GM23338 (cell line): ENCODE results near the gene SCFD1. TPM values are rescaled to one million over a fixed set of nuclear protein-coding genes. Genes with fewer than 3 reads are reported as not detected.

ENCODE experiments used
- ATAC-seq: fragments of 200-7000 bp; cut with Tn5 transposase; 3 replicates; pipeline ENCODE4 v1.9.1; 2020
- DNase-seq: peaks from one replicate; pipeline ENCODE4 v3.0.0-alpha.2; 2015; ENCODE audit warnings: low spot score
- H2AFZ ChIP-seq: fragments of 200-600 bp; sonication (generic); 2 replicates; pipeline ENCODE4 v1.8.0; 2016; ENCODE audit warnings: antibody characterized with exemption, mild to moderate bottlenecking, moderate library complexity
- H3F3A ChIP-seq: fragments of 200-600 bp; sonication (generic); replicated peaks from 2 replicates; pipeline ENCODE4 v1.8.0; 2017; ENCODE audit warnings: antibody characterized with exemption, mixed run types, low read depth
- H3K27ac ChIP-seq: fragments of 200-600 bp; sonication (generic); 2 replicates; pipeline ENCODE4 v1.6.1; 2016; ENCODE audit warnings: low read depth
- H3K27me3 ChIP-seq: fragments of 200-600 bp; sonication (generic); 2 replicates; pipeline ENCODE4 v1.8.0; 2016; ENCODE audit warnings: mild to moderate bottlenecking, mixed run types, moderate library complexity; ENCODE audit not compliant: insufficient read depth
- H3K36me3 ChIP-seq: fragments of 200-600 bp; sonication (generic); 2 replicates; pipeline ENCODE4 v1.8.0; 2016; ENCODE audit warnings: mild to moderate bottlenecking; ENCODE audit not compliant: insufficient read depth
- H3K4me1 ChIP-seq: fragments of 200-600 bp; sonication (generic); 2 replicates; pipeline ENCODE4 v1.8.0; 2016; ENCODE audit warnings: mild to moderate bottlenecking, moderate library complexity; ENCODE audit not compliant: insufficient read depth
- H3K4me2 ChIP-seq: fragments of 200-600 bp; sonication (generic); 2 replicates; pipeline ENCODE4 v1.7.1; 2017; ENCODE audit warnings: mixed run types
- H3K4me3 ChIP-seq: fragments of 200-600 bp; sonication (generic); 2 replicates; pipeline ENCODE4 v1.6.1; 2016; ENCODE audit warnings: mixed run types
- H3K79me2 ChIP-seq: fragments of 200-600 bp; sonication (generic); replicated peaks from 2 replicates; pipeline ENCODE4 v1.8.0; 2017; ENCODE audit warnings: mild to moderate bottlenecking; ENCODE audit not compliant: insufficient read depth
- H3K9me2 ChIP-seq: fragments of 200-600 bp; sonication (generic); 2 replicates; pipeline ENCODE4 v1.8.0; 2017; ENCODE audit not compliant: insufficient read depth
- H4K20me1 ChIP-seq: fragments of 200-600 bp; sonication (generic); replicated peaks from 2 replicates; pipeline ENCODE4 v1.8.0; 2017; ENCODE audit warnings: mild to moderate bottlenecking; ENCODE audit not compliant: insufficient read depth
- H3K27ac Mint-ChIP-seq: 2 replicates; pipeline ENCODE4 v1.8.0; 2020; ENCODE audit warnings: inconsistent platforms, mild to moderate bottlenecking, moderate library complexity, mixed read lengths
- H3K27me3 Mint-ChIP-seq: 3 replicates; pipeline ENCODE4 v1.8.0; 2022; ENCODE audit warnings: low read depth, mild to moderate bottlenecking, moderate library complexity, mixed read lengths, inconsistent platforms; ENCODE audit not compliant: insufficient read depth, poor library complexity
- H3K36me3 Mint-ChIP-seq: 3 replicates; pipeline ENCODE4 v1.8.0; 2021; ENCODE audit warnings: low read depth, mild to moderate bottlenecking, inconsistent platforms, moderate library complexity, mixed read lengths
- H3K4me1 Mint-ChIP-seq: 3 replicates; pipeline ENCODE4 v1.8.0; 2020; ENCODE audit warnings: mild to moderate bottlenecking, inconsistent platforms, mixed read lengths
- H3K4me3 Mint-ChIP-seq: 3 replicates; pipeline ENCODE4 v1.8.0; 2021; ENCODE audit warnings: moderate library complexity, mild to moderate bottlenecking, inconsistent platforms, mixed read lengths
- H3K9me3 Mint-ChIP-seq: 3 replicates; pipeline ENCODE4 v1.8.0; 2020; ENCODE audit warnings: moderate library complexity, mild to moderate bottlenecking, inconsistent platforms, mixed read lengths
- CREB1 ChIP-seq: fragments of 250-450 bp; sonication (Bioruptor Pico); IDR thresholded peaks from 2 replicates; pipeline ENCODE4 v1.5.0; 2020; ENCODE audit warnings: low read depth, mild to moderate bottlenecking, moderate library complexity
- CTCF ChIP-seq, 2 experiments: fragments of 200-600 bp in 1 of 2; sonication (generic) in 1 of 2; conservative IDR thresholded peaks; 2 replicates each; pipeline versions ENCODE4 v1.5.1 to v1.6.1; 2016 to 2017; ENCODE audit warnings: antibody characterized with exemption in 2 of 2, low read depth in 2 of 2, mild to moderate bottlenecking in 2 of 2, moderate library complexity in 1 of 2
- ETS1 ChIP-seq: IDR thresholded peaks from 2 replicates; pipeline ENCODE4 v1.6.1; 2016; ENCODE audit warnings: antibody characterized with exemption
- EZH2 ChIP-seq: fragments of 200-600 bp; sonication (generic); IDR thresholded peaks from one replicate; pipeline ENCODE4 v1.8.0; 2017; ENCODE audit warnings: antibody characterized with exemption, mild to moderate bottlenecking, low read depth; ENCODE audit not compliant: unreplicated experiment
- EZH2phosphoT487 ChIP-seq: fragments of 200-600 bp; sonication (generic); IDR thresholded peaks from one replicate; pipeline ENCODE4 v1.8.1; 2018; ENCODE audit warnings: antibody characterized with exemption; ENCODE audit not compliant: unreplicated experiment
- JUNB ChIP-seq: IDR thresholded peaks from one replicate; pipeline ENCODE4 v1.6.1; 2016; ENCODE audit warnings: antibody characterized with exemption; ENCODE audit not compliant: unreplicated experiment
- NANOG ChIP-seq: IDR thresholded peaks from 2 replicates; pipeline ENCODE4 v1.6.1; 2016; ENCODE audit warnings: antibody characterized with exemption, borderline replicate concordance
- POLR2AphosphoS5 ChIP-seq: IDR thresholded peaks from 2 replicates; pipeline ENCODE4 v1.6.1; 2016; ENCODE audit warnings: antibody characterized with exemption, low read depth
- REST ChIP-seq: IDR thresholded peaks from one replicate; pipeline ENCODE4 v1.6.1; 2018; ENCODE audit warnings: antibody characterized with exemption; ENCODE audit not compliant: unreplicated experiment
- STAT1 ChIP-seq: IDR thresholded peaks from one replicate; pipeline ENCODE4 v1.6.1; 2016; ENCODE audit warnings: antibody characterized with exemption; ENCODE audit not compliant: unreplicated experiment
- ZNF114 ChIP-seq: fragments of 250-450 bp; sonication (Bioruptor Pico); IDR thresholded peaks from 2 replicates; pipeline ENCODE4 v1.5.0; 2020; ENCODE audit warnings: mild to moderate bottlenecking, moderate library complexity
- ZNF331 ChIP-seq: fragments of 250-450 bp; sonication (Bioruptor Pico); IDR thresholded peaks from 2 replicates; pipeline ENCODE4 v1.5.0; 2020; ENCODE audit warnings: low read depth, mild to moderate bottlenecking, moderate library complexity
- ZNF462 ChIP-seq: fragments of 250-450 bp; sonication (Bioruptor Pico); IDR thresholded peaks from 2 replicates; pipeline ENCODE4 v1.5.0; 2020; ENCODE audit warnings: mild to moderate bottlenecking, moderate library complexity
- polyA plus RNA-seq: library from polyadenylated mRNA; unstranded; fragments of >200 nt; fragmentation: Nextera tagmentation; extraction: Ambion mirVana; gene quantifications from 2 replicates; pipeline ENCODE4 v1.2.1, GENCODE V29; 2016
- total RNA-seq: library from RNA; depleted of rRNA; stranded (reverse); fragments of >200 nt; shearing (Covaris generic); gene quantifications from 2 replicates; pipeline ENCODE4 v1.2.3, GENCODE V29; 2014

Gene SCFD1
- total and polyA plus RNA-seq, 2 experiments from 2014 or later: 77.6 to 110 TPM

GRCh38 chr14:30630248-30630647, 8.1 kb downstream of the SCFD1 start:
- no peak overlapping the region for H3K27ac Mint-ChIP-seq

More at GRCh38 chr14:30630248-30630647, 8.1 kb downstream of the SCFD1 start:
- no peaks in the 10 kb centered on the region for H3K27me3 Mint-ChIP-seq
- no peaks in the 10 kb centered on the region for H3K27me3 ChIP-seq
- H3K4me1 Mint-ChIP-seq: no peaks in the 10 kb centered on the region
- TF ChIP-seq ETS1: no peak
- no peak for TF ChIP-seq JUNB
- no peak for TF ChIP-seq NANOG
- no peak for TF ChIP-seq POLR2AphosphoS5
- TF ChIP-seq ZNF462: no peak
- TF ChIP-seq STAT1: no peak
- no peak for TF ChIP-seq CREB1 (CRISPR knock-in tag)
- TF ChIP-seq EZH2phosphoT487: no peak
- no peak for TF ChIP-seq ZNF114 (CRISPR knock-in tag)
- TF ChIP-seq ZNF331: no peak
- TF ChIP-seq REST: no peak
- no peak for TF ChIP-seq EZH2
- no peak for TF ChIP-seq CTCF (conservative IDR thresholded peaks at IDR 0.05; ENCODE audit: low read depth in 2 of 2)
- peaks cover 58% of the 10 kb centered on the region for H3K79me2 ChIP-seq
- H3K36me3 ChIP-seq: peaks cover 7% of the 10 kb centered on the region; the same call in 1 of the 2 replicates
- no peaks in the 10 kb centered on the region for H3K4me1 ChIP-seq
- no peak overlapping the region for H3K4me2 ChIP-seq
- H3K9me3 Mint-ChIP-seq: no peaks in the 10 kb centered on the region
- no peak for DNase-seq
- H3K36me3 Mint-ChIP-seq: peaks cover 16% of the 10 kb centered on the region; the same call in 2 of the 3 replicates
- no peak overlapping the region for H2AFZ ChIP-seq
- no peaks in the 10 kb centered on the region for H3K9me2 ChIP-seq
- H4K20me1 ChIP-seq: peaks cover 13% of the 10 kb centered on the region; the same call in 1 of the 2 replicates
- no peak overlapping the region for H3K4me3 Mint-ChIP-seq
- H3K4me3 ChIP-seq: no peak overlapping the region
- H3K27ac ChIP-seq: no peak overlapping the region
- no peaks in the 10 kb centered on the region for H3F3A ChIP-seq
- no peak for ATAC-seq
